HepG2 (cell line): ENCODE measurements around the gene PDCD2L. TPM values are rescaled to one million over a fixed set of nuclear protein-coding genes. Genes with fewer than 3 reads are reported as not detected.

Source experiments
- HNRNPL ChIP-seq: fragments of 200-400 bp; formaldehyde crosslinking; IDR thresholded peaks from 2 replicates; pipeline ENCODE4 v1.6.1; 2017; ENCODE audit warnings: mild to moderate bottlenecking, low read depth, low read length
- HNRNPLL ChIP-seq: fragments of 200-400 bp; formaldehyde crosslinking; IDR thresholded peaks from 2 replicates; pipeline ENCODE4 v1.6.1; 2017; ENCODE audit warnings: mild to moderate bottlenecking, low read depth, low read length; ENCODE audit not compliant: poor library complexity, severe bottlenecking
- KDM3A ChIP-seq: IDR thresholded peaks from 2 replicates; pipeline ENCODE4 v1.6.1; 2018; ENCODE audit warnings: low read depth, missing compliant biosample characterization
- PPARG ChIP-seq: conservative IDR thresholded peaks from 2 replicates; pipeline ENCODE4 v1.6.1; 2016; ENCODE audit warnings: missing biosample characterization, missing genetic modification reagents
- REPIN1 ChIP-seq: sonication (generic); formaldehyde crosslinking; IDR thresholded peaks from 2 replicates; pipeline ENCODE4 v1.8.0; 2022; ENCODE audit warnings: missing genetic modification reagents, low read depth, mild to moderate bottlenecking, borderline replicate concordance
- RXRB ChIP-seq: IDR thresholded peaks from 2 replicates; pipeline ENCODE4 v1.6.1; 2016; ENCODE audit warnings: borderline replicate concordance, missing genetic modification reagents, missing compliant biosample characterization
- SIN3A ChIP-seq: IDR thresholded peaks from 2 replicates; pipeline ENCODE4 v1.6.1; 2011; ENCODE audit warnings: low read depth, mild to moderate bottlenecking, control low read depth, low read length, borderline replicate concordance
- TCF12 ChIP-seq, 2 experiments: fragments of 450-650 bp in 1 of 2; sonication (generic) in 1 of 2; formaldehyde crosslinking in 1 of 2; IDR thresholded peaks; 2 replicates each; pipeline versions ENCODE4 v1.6.1 to v1.8.0; 2017 to 2022; ENCODE audit warnings: antibody characterized with exemption in 1 of 2, mild to moderate bottlenecking in 1 of 2, missing genetic modification reagents in 1 of 2, moderate library complexity in 1 of 2
- ZNF251 ChIP-seq: sonication (generic); formaldehyde crosslinking; IDR thresholded peaks from 2 replicates; pipeline ENCODE4 v1.9.0; 2021; ENCODE audit warnings: mild to moderate bottlenecking, missing genetic modification reagents
- ZNF577 ChIP-seq: sonication (generic); formaldehyde crosslinking; IDR thresholded peaks from 2 replicates; pipeline ENCODE4 v1.4.0; 2020; ENCODE audit warnings: mild to moderate bottlenecking, low read depth, missing genetic modification reagents, borderline replicate concordance
- ZNF607 ChIP-seq: sonication (generic); formaldehyde crosslinking; IDR thresholded peaks from 2 replicates; pipeline ENCODE4 v1.5.1; 2020; ENCODE audit warnings: missing genetic modification reagents, mild to moderate bottlenecking, borderline replicate concordance
- ZNF703 ChIP-seq: sonication (generic); formaldehyde crosslinking; IDR thresholded peaks from 2 replicates; pipeline ENCODE4 v1.5.1; 2020; ENCODE audit warnings: missing genetic modification reagents, mild to moderate bottlenecking, moderate library complexity, borderline replicate concordance
- polyA plus RNA-seq, 8 experiments: library from polyadenylated mRNA; depleted of rRNA in 3 of 8; stranded (reverse) in 7 of 8; unstranded in 1 of 8; fragments of >200 nt; fragmentation: Illumina TruSeq in 4 of 8; extraction: Trizol in 4 of 8; gene quantifications; 2 replicates each; pipeline versions ENCODE4 v1.2.1 to v1.2.3, GENCODE V29; 2011 to 2016; ENCODE audit warnings: low read depth in 4 of 8, missing spikeins in 1 of 8, mixed read lengths in 1 of 8; ENCODE audit not compliant: insufficient read depth in 1 of 8
- total RNA-seq, 5 experiments: library from RNA; depleted of rRNA; stranded (reverse); fragments of >200 nt; fragmentation: Illumina TruSeq; extraction: Trizol; gene quantifications; 2 replicates each; pipeline ENCODE4 v1.2.3, GENCODE V29; 2016; ENCODE audit warnings: low read depth in 1 of 5
- TF ChIP-seq, protein P1 (sequence below): sonication (generic); formaldehyde crosslinking; IDR thresholded peaks from 2 replicates; pipeline ENCODE4 v1.4.0; 2020; ENCODE audit warnings: missing genetic modification reagents
- TF ChIP-seq, protein P2 (sequence below): sonication (generic); formaldehyde crosslinking; IDR thresholded peaks from 2 replicates; pipeline ENCODE4 v1.5.0; 2020; ENCODE audit warnings: mild to moderate bottlenecking, missing genetic modification reagents, borderline replicate concordance
- TF ChIP-seq, protein P3 (sequence below): sonication (generic); formaldehyde crosslinking; IDR thresholded peaks from 2 replicates; pipeline ENCODE4 v1.4.0; 2020; ENCODE audit warnings: missing genetic modification reagents; ENCODE audit errors: not compliant biosample characterization
- TF ChIP-seq, protein P4 (sequence below): sonication (generic); formaldehyde crosslinking; IDR thresholded peaks from 2 replicates; pipeline ENCODE4 v1.4.0; 2020; ENCODE audit warnings: missing genetic modification reagents, borderline replicate concordance
- TF ChIP-seq, protein P5 (sequence below): sonication (generic); formaldehyde crosslinking; IDR thresholded peaks from 2 replicates; pipeline ENCODE4 v1.5.0; 2020; ENCODE audit warnings: mild to moderate bottlenecking, missing genetic modification reagents

PDCD2L gene
- total and polyA plus RNA-seq, 2 of the 13 experiments (the other 11 are each of a cell fraction or from before 2014, with no cell fraction given) = 29.3 to 35.2 TPM

DNA sequence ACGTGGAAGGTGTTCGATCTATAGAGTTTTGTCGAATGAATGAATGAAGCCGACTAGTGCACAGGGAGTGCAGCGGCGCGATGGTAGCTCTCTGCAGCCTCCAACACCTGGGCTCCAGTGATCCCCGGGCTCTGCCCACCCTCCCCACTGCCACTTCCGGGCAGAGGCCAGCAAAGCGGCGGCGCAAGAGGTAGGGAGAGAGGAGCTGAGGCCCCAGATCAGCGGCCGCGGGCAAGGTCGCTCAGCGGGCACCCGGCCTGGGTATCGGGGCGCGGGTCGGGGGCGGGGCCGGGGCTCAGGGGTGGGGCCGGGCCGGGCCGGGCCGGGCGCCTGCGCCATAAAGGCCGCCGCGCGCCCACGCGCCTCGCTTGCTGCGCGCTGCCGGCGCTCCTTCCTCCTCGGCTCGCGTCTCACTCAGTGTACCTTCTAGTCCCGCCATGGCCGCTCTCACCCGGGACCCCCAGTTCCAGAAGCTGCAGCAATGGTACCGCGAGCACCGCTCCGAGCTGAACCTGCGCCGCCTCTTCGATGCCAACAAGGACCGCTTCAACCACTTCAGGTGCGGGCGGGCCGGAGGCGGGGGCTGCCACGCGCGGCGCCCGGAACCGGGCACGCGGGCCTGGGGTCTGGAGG lies 39.3 kb upstream of the PDCD2L start, which contains the start of gene GPI (continued):
- TF ChIP-seq, protein P1, sequence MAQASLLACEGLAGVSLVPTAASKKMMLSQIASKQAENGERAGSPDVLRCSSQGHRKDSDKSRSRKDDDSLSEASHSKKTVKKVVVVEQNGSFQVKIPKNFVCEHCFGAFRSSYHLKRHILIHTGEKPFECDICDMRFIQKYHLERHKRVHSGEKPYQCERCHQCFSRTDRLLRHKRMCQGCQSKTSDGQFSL (CRISPR knock-in tag) = no peak
- TF ChIP-seq SIN3A = peak; percentile 92
- TF ChIP-seq REPIN1 (CRISPR knock-in tag) = no peak
- TF ChIP-seq RXRB (CRISPR knock-in tag) = 0 out of 2 replicates have a peak, but pooled peaks have one; percentile 21
- TF ChIP-seq TCF12 (IDR thresholded peaks at IDR 0.05) = no peak
- TF ChIP-seq TCF12 (CRISPR knock-in tag; IDR thresholded peaks at IDR 0.05) = no peak
- no peak for TF ChIP-seq ZNF607 (CRISPR knock-in tag)
- no peak for TF ChIP-seq ZNF703
- no peak for TF ChIP-seq ZNF251 (CRISPR knock-in tag)
- TF ChIP-seq HNRNPLL = no peak
- no peak for TF ChIP-seq ZNF577
- peak; percentile 94 for TF ChIP-seq HNRNPL
- TF ChIP-seq, protein P2, sequence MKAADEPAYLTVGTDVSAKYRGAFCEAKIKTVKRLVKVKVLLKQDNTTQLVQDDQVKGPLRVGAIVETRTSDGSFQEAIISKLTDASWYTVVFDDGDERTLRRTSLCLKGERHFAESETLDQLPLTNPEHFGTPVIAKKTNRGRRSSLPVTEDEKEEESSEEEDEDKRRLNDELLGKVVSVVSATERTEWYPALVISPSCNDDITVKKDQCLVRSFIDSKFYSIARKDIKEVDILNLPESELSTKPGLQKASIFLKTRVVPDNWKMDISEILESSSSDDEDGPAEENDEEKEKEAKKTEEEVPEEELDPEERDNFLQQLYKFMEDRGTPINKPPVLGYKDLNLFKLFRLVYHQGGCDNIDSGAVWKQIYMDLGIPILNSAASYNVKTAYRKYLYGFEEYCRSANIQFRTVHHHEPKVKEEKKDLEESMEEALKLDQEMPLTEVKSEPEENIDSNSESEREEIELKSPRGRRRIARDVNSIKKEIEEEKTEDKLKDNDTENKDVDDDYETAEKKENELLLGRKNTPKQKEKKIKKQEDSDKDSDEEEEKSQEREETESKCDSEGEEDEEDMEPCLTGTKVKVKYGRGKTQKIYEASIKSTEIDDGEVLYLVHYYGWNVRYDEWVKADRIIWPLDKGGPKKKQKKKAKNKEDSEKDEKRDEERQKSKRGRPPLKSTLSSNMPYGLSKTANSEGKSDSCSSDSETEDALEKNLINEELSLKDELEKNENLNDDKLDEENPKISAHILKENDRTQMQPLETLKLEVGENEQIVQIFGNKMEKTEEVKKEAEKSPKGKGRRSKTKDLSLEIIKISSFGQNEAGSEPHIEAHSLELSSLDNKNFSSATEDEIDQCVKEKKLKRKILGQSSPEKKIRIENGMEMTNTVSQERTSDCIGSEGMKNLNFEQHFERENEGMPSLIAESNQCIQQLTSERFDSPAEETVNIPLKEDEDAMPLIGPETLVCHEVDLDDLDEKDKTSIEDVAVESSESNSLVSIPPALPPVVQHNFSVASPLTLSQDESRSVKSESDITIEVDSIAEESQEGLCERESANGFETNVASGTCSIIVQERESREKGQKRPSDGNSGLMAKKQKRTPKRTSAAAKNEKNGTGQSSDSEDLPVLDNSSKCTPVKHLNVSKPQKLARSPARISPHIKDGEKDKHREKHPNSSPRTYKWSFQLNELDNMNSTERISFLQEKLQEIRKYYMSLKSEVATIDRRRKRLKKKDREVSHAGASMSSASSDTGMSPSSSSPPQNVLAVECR (CRISPR knock-in tag) = peak; percentile 65; the same call in 1 of the 2 replicates
- TF ChIP-seq PPARG (CRISPR knock-in tag) = no peak
- TF ChIP-seq KDM3A (CRISPR knock-in tag) = no peak; the same call in 1 of the 2 replicates
- TF ChIP-seq, protein P3, sequence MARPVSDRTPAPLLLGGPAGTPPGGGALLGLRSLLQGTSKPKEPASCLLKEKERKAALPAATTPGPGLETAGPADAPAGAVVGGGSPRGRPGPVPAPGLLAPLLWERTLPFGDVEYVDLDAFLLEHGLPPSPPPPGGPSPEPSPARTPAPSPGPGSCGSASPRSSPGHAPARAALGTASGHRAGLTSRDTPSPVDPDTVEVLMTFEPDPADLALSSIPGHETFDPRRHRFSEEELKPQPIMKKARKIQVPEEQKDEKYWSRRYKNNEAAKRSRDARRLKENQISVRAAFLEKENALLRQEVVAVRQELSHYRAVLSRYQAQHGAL (CRISPR knock-in tag) = no peak
- TF ChIP-seq, protein P4, sequence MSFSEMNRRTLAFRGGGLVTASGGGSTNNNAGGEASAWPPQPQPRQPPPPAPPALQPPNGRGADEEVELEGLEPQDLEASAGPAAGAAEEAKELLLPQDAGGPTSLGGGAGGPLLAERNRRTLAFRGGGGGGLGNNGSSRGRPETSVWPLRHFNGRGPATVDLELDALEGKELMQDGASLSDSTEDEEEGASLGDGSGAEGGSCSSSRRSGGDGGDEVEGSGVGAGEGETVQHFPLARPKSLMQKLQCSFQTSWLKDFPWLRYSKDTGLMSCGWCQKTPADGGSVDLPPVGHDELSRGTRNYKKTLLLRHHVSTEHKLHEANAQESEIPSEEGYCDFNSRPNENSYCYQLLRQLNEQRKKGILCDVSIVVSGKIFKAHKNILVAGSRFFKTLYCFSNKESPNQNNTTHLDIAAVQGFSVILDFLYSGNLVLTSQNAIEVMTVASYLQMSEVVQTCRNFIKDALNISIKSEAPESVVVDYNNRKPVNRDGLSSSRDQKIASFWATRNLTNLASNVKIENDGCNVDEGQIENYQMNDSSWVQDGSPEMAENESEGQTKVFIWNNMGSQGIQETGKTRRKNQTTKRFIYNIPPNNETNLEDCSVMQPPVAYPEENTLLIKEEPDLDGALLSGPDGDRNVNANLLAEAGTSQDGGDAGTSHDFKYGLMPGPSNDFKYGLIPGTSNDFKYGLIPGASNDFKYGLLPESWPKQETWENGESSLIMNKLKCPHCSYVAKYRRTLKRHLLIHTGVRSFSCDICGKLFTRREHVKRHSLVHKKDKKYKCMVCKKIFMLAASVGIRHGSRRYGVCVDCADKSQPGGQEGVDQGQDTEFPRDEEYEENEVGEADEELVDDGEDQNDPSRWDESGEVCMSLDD (CRISPR knock-in tag) = no peak
- TF ChIP-seq, protein P5, sequence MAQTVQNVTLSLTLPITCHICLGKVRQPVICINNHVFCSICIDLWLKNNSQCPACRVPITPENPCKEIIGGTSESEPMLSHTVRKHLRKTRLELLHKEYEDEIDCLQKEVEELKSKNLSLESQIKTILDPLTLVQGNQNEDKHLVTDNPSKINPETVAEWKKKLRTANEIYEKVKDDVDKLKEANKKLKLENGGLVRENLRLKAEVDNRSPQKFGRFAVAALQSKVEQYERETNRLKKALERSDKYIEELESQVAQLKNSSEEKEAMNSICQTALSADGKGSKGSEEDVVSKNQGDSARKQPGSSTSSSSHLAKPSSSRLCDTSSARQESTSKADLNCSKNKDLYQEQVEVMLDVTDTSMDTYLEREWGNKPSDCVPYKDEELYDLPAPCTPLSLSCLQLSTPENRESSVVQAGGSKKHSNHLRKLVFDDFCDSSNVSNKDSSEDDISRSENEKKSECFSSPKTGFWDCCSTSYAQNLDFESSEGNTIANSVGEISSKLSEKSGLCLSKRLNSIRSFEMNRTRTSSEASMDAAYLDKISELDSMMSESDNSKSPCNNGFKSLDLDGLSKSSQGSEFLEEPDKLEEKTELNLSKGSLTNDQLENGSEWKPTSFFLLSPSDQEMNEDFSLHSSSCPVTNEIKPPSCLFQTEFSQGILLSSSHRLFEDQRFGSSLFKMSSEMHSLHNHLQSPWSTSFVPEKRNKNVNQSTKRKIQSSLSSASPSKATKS = no peak
